A549 (cell line): ENCODE measurements around the gene CTBP2.

Experiments used
- CTCF ChIP-seq: fragments of >200 bp; sonication (Bioruptor Twin); formaldehyde crosslinking; IDR thresholded peaks from 3 replicates; pipeline ENCODE4 v1.5.1; 2016
- EP300 ChIP-seq, 2 experiments: fragments of >200 bp; sonication (Bioruptor Twin); formaldehyde crosslinking; IDR thresholded peaks; 2 replicates in 1 of 2; 3 replicates in 1 of 2; pipeline ENCODE4 v1.6.1; 2016 to 2017
- KDM5A ChIP-seq: fragments of 200-600 bp; sonication (generic); IDR thresholded peaks from 2 replicates; pipeline ENCODE4 v1.6.1; 2016; ENCODE audit warnings: antibody characterized with exemption, mild to moderate bottlenecking
- MYC ChIP-seq: IDR thresholded peaks from 2 replicates; pipeline ENCODE4 v1.6.1; 2012; ENCODE audit warnings: mild to moderate bottlenecking, inconsistent platforms, low read length, improper control_type of control experiment, borderline replicate concordance
- NR3C1 ChIP-seq: fragments of >200 bp; sonication (Bioruptor Twin); formaldehyde crosslinking; IDR thresholded peaks from 3 replicates; pipeline ENCODE4 v1.6.1; 2017
- PBX3 ChIP-seq: IDR thresholded peaks from 2 replicates; pipeline ENCODE4 v1.6.1; 2012
- POLR2A ChIP-seq: IDR thresholded peaks from 2 replicates; pipeline ENCODE4 v1.6.1; 2012; ENCODE audit warnings: mild to moderate bottlenecking, low read length
- TP53 ChIP-seq: fragments of 250-450 bp; sonication (Bioruptor Pico); IDR thresholded peaks from 2 replicates; pipeline ENCODE4 v1.5.0; 2021; ENCODE audit warnings: mild to moderate bottlenecking, moderate library complexity
- TF ChIP-seq, protein P1 (sequence below): IDR thresholded peaks from 2 replicates; pipeline ENCODE4 v1.6.1; 2012

- TF ChIP-seq CTCF (no peak), POLR2A (no peak), MYC (no peak), EP300 (IDR thresholded peaks at IDR 0.05) (no peak), KDM5A (no peak), PBX3 (no peak), TP53 (CRISPR knock-in tag) (no peak), NR3C1 (no peak)
- TF ChIP-seq, protein P1, sequence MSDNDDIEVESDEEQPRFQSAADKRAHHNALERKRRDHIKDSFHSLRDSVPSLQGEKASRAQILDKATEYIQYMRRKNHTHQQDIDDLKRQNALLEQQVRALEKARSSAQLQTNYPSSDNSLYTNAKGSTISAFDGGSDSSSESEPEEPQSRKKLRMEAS, result no peak
Observed at GRCh38 chr10:124997771-124998623, 162.4 kb downstream of the CTBP2 start.
